Measurements from ENCODE around the gene ARFGAP3.

The ARFGAP3 gene

DNA sequence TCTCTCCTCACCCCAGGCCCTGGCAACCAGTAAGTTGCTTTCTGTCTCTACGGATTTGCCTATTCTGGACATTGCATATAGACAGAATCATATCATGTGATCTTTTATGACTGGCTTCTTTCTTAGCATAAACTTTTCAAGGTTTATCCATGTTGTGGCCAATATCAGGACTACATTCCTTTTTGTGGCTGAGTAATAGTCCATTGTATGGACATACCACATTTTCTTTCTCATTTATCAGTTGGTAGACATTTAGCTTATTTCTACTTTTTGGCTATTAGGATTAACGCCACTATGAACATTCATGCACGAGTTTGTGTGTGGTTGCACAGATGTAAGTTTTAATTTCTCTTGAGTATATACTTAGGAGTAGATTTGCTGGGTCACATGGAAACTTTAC lies 35.7 kb downstream of the ARFGAP3 start:
- DNase-seq (ENCODE audit: low spot score): no peak
- no peak for FAIRE-seq

DNA sequence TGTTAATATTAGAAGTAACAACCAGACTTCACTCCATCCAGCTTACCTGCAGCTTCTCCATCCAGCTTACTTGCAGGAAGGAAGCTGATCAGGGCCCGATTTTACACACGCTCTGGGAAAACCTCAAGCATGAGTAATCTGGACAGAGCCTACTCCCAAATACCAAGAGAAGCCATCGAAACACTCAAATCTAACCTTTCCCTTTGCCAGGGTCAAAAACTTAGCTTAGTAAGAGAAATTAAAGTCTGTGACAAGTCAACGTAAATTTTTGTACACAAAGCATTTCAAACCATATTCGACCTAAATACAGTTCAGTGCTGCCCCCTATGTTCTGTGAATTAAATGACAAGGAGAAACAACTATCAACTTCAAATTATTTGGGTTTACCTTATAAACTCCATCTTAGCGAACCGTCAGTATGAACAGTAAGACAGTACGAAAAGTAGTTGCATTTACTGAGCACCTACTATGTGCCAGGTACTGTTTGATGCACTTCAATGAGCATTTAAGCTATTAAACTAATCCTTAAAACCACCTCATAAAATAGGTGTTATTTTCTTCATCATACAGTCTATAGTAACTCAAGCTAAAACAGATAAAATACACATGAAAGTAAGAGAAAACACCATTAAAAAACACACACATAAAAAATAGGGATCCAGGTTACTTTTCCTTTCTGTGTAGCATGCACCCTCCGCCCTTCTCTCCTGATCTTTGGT lies 36.9 kb downstream of the ARFGAP3 start:
- DNase-seq (ENCODE audit: low spot score): no peak
- no peak for FAIRE-seq

- DNase-seq (ENCODE audit: low spot score) (no peak), FAIRE-seq (no peak)
These were observed 37.5 kb downstream of the ARFGAP3 start for GRCh38 chr22:42819412-42820044.

GRCh38 chr22:42817556-42817955 lies 39.5 kb downstream of the ARFGAP3 start:
- FAIRE-seq (no peak), DNase-seq (ENCODE audit: low spot score) (no peak)

- DNase-seq (ENCODE audit: low spot score): no peak
These were observed 40.7 kb downstream of the ARFGAP3 start for GRCh38 chr22:42816336-42816735.

DNA sequence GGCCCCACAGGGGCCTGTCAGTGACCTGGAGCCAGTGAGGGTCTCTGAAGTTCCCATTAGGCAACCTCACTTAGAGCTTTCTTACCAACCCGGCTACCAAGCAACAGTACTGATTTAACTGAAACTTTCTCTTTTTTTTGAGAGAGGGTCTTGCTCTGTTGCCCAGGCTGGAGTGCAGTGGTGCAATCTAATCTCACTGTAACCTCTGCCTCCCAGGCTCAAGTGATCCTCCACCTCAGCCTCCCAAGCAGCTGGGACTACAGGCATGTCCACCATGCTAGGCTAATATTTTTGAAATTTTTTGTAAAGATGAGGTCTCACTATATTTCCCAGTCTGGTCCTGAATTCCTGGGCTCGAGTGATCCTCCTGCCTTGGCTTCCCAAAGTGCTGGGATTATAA lies 42.5 kb downstream of the ARFGAP3 start:
- FAIRE-seq (no peak), DNase-seq (ENCODE audit: low spot score) (no peak)

More at GRCh38 chr22:42816336-42816735, 40.7 kb downstream of the ARFGAP3 start:
- FAIRE-seq: no peak

DNA sequence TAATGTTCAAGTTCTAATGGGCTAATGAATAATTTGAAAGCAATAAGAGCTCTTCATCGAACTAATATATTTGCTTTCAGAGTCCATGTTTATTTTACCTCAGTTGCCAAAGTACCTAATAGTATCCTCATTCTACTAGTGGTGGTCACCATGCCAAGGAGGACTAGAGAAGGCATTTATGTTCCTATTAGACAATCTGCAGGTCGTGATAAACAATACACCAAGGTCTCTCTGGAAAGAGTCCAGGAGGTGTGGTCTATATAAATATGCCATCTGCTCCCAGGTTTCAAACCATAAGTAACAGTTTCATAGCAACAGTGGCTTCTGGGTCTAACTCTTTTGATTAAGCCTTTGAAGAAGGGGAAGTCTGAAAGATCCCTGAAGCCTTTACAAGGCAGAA lies 42.9 kb downstream of the ARFGAP3 start:
- no peak for DNase-seq (ENCODE audit: low spot score)
- FAIRE-seq: no peak

DNA sequence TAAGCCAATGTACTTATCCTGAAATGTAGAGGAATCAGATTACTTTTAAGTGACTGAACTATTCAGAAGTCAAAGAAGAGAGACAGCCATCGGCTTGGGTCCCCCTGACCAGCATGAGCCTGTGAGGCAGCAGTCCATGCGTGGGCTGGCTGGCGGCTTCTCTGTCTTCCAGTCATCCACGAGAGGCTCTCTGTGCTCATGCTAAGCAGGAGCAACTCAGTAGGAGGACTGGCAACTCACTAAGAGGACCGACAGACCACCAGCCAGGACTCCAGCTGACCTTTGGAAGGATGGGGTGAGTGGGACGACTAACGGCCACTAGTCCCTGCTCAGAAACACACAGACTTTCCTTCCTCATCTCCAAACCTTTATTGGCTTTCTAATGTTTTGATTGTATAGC lies 43.6 kb downstream of the ARFGAP3 start:
- DNase-seq (ENCODE audit: low spot score) (no peak), FAIRE-seq (no peak)

DNA sequence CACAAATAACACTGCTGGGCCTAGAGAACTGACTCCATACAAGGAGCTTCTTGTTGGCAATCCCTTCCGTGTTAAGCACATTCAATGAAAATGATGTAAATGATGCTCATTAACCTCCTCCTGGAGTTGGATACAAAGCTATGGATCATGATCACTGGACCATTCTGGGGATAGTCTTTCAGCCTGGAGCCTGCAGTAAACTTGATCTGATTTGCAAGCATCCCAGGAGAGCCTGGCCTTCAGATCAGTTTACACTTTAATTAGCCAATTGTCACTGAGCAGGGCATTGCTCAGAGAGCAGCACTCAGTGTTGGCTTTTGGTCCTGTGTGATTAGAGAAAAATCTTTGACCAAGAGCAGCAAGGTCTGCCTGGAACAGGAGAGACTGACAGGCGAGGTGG lies 45.6 kb downstream of the ARFGAP3 start:
- FAIRE-seq: no peak
- DNase-seq (ENCODE audit: low spot score): no peak

DNA sequence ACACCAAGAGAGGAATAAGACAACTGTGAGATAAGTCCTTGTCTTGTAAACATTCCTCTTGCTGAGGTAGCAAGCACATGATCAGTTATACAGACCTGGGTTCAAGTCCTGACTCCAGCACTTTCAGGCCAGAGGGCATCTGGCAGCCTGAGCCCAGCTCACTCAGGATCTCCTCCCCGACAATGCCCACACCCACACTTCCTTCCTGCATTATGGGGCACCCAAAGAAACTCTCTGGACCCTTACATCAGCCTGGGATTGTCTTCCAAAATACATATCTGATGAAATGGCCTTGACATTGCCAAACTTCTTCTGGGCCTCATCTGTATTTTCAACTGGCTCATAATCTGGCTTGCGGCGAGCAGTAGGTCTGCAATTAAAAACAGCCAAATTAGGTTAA lies 48.6 kb downstream of the ARFGAP3 start:
- DNase-seq (ENCODE audit: low spot score) (no peak), FAIRE-seq (no peak)

- no peak for DNase-seq (ENCODE audit: low spot score)
- FAIRE-seq: no peak
These were observed 49.9 kb downstream of the ARFGAP3 start for GRCh38 chr22:42807185-42807584.

- FAIRE-seq: no peak
- no peak for DNase-seq (ENCODE audit: low spot score)
These were observed 50.9 kb downstream of the ARFGAP3 start for GRCh38 chr22:42805998-42806830.

DNA sequence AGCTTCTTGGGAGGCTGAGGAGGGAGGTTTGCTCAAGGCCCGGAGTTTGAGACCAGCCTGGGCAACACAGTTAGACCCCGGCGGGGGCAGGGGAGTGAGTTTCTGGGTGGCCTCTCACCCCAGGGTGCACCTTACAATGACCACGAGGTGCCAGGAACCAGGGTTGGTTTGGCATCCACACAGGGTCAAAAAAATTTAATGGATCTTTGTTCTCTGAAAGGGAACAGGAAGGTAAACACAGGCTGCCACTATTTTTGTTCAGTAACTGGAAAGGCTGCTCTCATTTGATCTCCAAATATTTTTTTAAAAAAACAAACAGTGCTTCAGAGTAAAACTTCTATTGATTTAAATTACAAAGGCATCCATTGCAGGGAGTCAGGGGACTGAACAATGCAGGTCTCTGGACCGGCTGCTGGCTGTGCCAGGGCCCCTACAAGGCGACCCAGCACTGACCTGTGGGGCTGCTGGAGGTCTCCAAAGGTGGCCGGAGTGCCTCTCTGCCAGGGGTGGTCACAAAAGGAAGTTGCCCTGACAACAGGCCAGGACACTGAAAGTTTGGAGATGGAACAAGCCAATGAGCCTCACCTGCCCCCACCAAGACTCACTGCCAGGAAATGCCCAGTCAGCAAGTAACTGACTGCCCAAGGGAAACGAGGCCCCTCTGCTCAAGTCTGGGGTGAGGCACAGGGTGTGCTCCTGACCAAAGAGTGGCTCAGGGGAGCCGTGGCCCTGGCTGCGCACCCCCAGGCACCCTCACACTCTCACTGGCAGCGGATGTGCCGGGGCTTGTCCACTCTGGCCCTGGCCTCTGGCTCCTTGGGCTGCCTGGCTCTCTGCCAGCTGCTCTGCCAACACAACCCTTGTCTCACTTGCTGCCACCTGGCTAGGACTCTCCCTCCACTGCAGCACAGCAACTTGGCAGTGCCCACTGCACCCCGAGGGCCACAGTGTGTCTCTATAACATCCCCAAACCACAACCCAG lies 51.8 kb downstream of the ARFGAP3 start:
- DNase-seq (ENCODE audit: low spot score) (no peak), FAIRE-seq (no peak)

DNA sequence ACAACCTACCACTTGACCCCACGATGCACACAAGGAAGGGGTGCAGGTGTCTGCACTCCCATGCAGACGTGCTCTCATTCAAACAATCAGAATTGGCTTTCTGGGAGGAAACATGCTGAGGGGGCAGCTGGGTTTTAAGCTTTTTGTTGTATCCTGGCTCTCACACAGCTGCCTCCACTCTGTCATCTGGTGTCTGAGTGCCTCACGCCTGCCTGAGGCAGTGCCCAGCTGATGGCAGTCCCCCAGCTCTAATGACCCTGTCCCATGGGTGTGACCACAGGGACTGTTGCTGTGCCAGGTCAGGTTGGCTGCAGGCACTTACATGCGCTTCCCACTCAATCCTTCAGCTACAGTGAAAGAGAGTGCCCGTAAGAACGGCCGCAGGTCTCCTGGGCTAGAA lies 53.7 kb downstream of the ARFGAP3 start:
- DNase-seq (ENCODE audit: low spot score) (no peak), FAIRE-seq (no peak)

GRCh38 chr22:42801252-42802080 lies 55.6 kb downstream of the ARFGAP3 start:
- no peak for FAIRE-seq

GRCh38 chr22:42800451-42801251 lies 56.4 kb downstream of the ARFGAP3 start:
- FAIRE-seq (no peak), DNase-seq (ENCODE audit: low spot score) (no peak)

More at GRCh38 chr22:42801252-42802080, 55.6 kb downstream of the ARFGAP3 start:
- DNase-seq (ENCODE audit: low spot score): no peak

- FAIRE-seq: no peak
These were observed 57.3 kb downstream of the ARFGAP3 start for GRCh38 chr22:42799461-42800405.

DNA sequence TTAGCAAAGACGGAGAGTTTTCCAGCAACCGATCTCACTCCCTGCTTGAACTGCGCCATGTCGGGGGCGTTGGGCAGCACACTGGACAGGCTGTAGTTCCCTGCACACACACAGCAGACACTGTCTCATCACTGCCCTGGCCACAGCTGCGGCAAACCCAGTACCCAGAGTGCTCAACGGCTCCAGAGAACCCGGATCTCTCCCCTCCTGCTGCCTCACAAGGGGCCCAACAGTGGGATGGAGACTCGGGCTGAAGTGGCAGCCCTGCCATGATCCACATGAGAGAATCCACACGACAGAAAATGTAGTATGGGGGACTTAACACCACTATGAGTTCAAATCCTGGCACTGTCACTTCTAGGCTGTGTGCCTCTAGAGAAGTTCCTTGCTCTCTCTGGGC lies 58.0 kb downstream of the ARFGAP3 start:
- FAIRE-seq (no peak), DNase-seq (ENCODE audit: low spot score) (no peak)

More at GRCh38 chr22:42799461-42800405, 57.3 kb downstream of the ARFGAP3 start:
- no peak for DNase-seq (ENCODE audit: low spot score)

All from RCC 7860 (cell line).